Lower leg skin (tissue), 3 donors: ENCODE measurements around the gene ZBTB21.

Source experiments
- CTCF ChIP-seq, 3 donors: fragments of 450-650 bp; IDR thresholded peaks; one replicate each; pipeline ENCODE4 v1.5.1; 2016; ENCODE audit warnings: antibody characterized with exemption in 3 of 3, mild to moderate bottlenecking in 3 of 3, moderate library complexity in 2 of 3
- POLR2A ChIP-seq, 2 donors: fragments of 450-650 bp; IDR thresholded peaks; one replicate each; pipeline ENCODE4 v1.6.1; 2016 to 2017; ENCODE audit warnings: antibody characterized with exemption in 2 of 2, mild to moderate bottlenecking in 1 of 2, moderate library complexity in 1 of 2

- TF ChIP-seq CTCF (IDR thresholded peaks at IDR 0.05) (no peak), POLR2A (IDR thresholded peaks at IDR 0.05) (no peak)
These were observed 67.7 kb downstream of the ZBTB21 start for GRCh38 chr21:41942457-41942856.
